SH-SY5Y (cell line): ENCODE data around the gene KIF21A.

Experiments
- GATA2 ChIP-seq: IDR thresholded peaks from 2 replicates; pipeline ENCODE4 v1.6.1; 2011; ENCODE audit warnings: mild to moderate bottlenecking, low read depth, low read length
- GATA3 ChIP-seq: IDR thresholded peaks from 2 replicates; pipeline ENCODE4 v1.6.1; 2011; ENCODE audit warnings: low read depth, mild to moderate bottlenecking, low read length, moderate library complexity

KIF21A gene

DNA sequence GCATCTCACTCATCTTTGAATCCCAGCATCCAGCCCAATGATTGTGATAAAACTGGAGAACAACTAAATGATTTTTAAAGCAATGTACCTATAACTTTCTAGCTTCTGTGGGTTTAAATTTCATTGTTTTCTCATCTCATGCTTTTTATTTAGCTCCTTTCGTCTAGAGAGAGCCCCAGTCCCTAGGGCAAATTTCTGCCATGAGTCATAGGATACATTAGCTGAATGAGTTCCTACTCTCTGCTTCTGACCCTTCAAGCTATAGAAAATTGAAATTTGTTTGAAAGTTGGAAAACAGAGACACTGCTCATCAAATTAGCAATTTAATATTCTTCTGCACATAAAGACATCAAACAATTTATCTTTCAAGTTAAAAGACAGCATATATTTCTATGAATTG is 113.9 kb downstream of the KIF21A start:
- TF ChIP-seq GATA2: no peak
- TF ChIP-seq GATA3: no peak

DNA sequence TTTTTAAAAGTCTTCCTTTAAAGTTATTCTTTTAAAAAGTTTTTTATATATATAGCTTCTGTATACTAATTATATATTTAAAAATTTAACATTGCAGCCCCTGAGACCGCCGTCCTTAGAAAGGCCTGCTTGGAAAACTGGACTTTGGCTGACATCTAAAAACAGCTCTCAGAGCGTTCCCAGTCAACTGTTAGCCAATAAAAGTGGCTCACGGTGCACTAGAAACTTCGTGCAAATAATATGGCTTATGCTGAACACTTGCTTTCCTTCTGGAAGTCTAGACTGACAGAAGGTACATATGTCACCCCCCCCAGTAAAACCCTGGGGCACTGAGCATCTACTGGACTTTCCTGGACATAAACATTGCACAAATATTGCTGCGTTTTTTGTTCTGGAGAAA is 115.0 kb downstream of the KIF21A start:
- TF ChIP-seq GATA2: no peak
- no peak for TF ChIP-seq GATA3

DNA sequence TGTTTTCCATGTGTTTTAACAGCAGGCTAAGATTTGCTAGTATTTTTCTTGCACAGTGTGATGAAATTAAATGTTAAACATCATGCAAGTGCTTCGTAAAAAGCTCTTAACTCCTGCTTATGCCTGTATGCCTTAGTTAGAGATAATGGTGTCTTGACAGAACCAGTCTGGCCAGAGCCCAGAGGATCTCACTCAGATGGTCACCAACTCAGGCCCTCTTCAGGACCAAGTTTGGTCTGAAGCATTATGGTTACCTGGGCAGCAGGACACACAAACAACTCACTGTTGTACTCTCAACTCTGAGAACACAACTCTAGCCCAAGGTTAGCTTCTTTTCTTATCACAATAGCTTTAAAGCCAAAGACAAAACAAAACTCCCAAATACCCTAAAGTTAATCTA is 115.4 kb downstream of the KIF21A start:
- TF ChIP-seq GATA3 (no peak), GATA2 (no peak)

DNA sequence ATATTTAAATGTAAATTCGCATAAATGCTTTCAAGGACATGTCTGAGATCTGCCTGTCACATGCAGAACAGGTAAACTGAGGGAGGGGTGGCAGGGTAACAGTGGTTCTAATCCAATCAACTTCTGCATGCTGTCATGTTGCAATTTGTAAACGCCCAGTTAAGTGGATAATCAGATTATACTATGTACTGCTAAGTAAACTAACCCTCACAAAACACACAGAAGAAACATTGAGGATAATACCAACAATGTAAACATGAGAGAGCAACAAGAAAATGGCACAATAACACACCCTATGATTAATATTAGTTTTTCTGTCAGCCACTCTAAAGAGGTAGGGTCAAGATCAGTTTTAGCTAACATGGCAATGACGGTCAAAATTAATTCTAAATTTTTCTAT is 123.7 kb downstream of the KIF21A start:
- TF ChIP-seq GATA3 (no peak), GATA2 (no peak)

DNA sequence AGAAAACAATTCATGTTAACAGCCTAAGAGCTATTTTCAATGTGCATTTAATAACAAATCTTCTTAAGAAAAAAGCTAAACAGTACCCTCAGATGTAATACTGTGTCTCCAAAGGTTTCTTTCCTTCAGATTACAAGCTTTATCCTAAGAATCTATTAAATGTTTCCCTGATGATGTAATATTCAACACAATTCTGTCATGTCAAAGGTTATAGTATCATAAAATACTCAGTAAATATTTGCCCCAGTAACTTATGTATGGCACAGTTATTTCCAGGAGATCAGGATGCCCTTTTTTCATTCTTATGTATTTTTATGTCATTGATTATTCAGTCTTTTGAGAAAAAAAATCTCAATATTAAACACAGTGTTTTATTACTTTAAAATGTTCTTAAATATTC is 128.4 kb downstream of the KIF21A start:
- no peak for TF ChIP-seq GATA2
- TF ChIP-seq GATA3: no peak

GRCh38 chr12:39309516-39309915 is 133.4 kb downstream of the KIF21A start:
- TF ChIP-seq GATA3 (no peak), GATA2 (no peak)

DNA sequence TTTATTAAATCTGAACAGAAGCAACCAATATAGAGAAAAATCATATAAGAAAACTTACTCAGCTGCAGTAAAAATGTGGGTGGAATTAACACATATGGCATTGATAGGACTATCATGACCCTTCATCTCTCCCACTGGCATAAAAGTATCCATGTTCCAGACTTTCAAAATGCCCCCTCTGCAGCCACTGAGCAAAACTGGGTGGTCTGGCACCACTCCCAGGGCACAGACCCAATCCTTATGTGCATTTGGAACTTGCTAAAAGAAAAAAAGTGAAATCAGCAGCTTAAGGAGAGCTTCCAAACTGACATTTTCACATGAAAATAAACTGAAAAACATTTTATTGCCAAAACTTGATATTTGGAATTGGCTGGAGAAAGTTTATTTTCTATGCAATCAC is 141.5 kb downstream of the KIF21A start:
- TF ChIP-seq GATA2: peak; percentile 69
- peak; percentile 55 for TF ChIP-seq GATA3

- TF ChIP-seq GATA3: no peak
- TF ChIP-seq GATA2: no peak
Observed at GRCh38 chr12:39300799-39301198, 142.1 kb downstream of the KIF21A start.

- TF ChIP-seq GATA2 (no peak; the same call in 1 of the 2 replicates), GATA3 (no peak)
Observed at GRCh38 chr12:39297891-39298290, 145.0 kb downstream of the KIF21A start.

DNA sequence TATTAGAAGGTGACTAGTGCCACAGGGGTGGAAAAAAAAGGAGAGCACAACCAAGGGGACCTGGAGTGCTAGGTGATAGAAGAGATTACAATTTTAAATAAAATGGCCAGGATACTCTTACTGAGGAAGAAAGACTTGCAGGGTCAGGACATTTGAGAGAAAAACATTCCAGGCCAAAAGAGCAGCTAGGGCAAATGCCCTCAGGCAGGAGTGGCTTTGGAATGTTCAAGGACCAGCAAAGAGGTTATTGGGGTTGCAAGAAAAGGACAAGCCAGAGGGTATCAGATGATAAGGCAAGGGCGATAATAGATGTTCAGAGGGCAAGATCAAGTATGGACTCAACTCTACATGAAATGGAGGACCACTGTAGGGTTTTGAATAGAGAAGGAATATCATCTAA is 146.4 kb downstream of the KIF21A start:
- TF ChIP-seq GATA3 (no peak), GATA2 (no peak)

DNA sequence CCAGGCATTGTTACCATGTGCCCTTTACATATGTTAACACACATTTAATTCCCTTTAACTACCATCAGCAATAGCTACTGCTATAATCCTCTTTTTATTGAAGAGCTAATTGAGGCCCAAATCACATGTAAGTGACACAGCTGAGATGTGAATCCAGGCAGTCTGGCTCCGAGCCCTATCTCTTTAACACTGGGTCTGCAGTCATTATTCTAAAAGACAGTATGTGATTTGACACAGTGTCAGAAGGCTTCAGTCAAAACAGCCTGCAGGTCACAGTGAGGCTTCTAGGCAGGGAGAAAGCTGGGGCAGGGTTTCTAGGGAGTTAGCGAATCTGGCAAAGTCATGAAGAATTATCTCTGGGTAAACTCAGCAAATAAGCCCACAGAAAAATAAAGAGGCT is 148.2 kb downstream of the KIF21A start:
- TF ChIP-seq GATA3 (no peak), GATA2 (no peak)

GRCh38 chr12:39292125-39292630 is 150.7 kb downstream of the KIF21A start:
- no peak for TF ChIP-seq GATA2
- TF ChIP-seq GATA3: no peak

GRCh38 chr12:39287817-39288216 is 155.1 kb downstream of the KIF21A start:
- no peak for TF ChIP-seq GATA2
- no peak for TF ChIP-seq GATA3

GRCh38 chr12:39287409-39287808 is 155.5 kb downstream of the KIF21A start:
- peak; percentile 59; the same call in 1 of the 2 replicates for TF ChIP-seq GATA3
- TF ChIP-seq GATA2: peak; percentile 31

GRCh38 chr12:39278426-39278825 is 164.5 kb downstream of the KIF21A start:
- TF ChIP-seq GATA3 (no peak), GATA2 (no peak)

DNA sequence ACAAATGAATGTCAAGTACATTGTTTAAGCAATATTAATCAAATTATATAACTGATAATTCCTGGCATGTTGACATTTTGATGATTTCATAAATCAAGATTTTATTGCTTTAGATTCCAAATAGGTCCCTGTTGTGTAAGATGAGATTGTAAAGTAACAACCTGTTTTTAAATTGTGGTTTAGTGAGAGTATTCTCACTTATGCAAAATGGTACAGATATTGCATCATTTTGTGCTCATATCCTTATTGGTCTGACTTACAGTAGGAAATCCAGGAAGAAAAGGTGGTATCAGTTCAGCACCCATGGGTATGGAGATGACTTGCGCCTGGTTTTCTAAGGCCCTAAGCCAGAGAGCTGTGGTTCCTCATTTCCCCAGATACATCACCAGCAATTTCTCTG is 165.5 kb downstream of the KIF21A start:
- TF ChIP-seq GATA3 (no peak), GATA2 (no peak)

DNA sequence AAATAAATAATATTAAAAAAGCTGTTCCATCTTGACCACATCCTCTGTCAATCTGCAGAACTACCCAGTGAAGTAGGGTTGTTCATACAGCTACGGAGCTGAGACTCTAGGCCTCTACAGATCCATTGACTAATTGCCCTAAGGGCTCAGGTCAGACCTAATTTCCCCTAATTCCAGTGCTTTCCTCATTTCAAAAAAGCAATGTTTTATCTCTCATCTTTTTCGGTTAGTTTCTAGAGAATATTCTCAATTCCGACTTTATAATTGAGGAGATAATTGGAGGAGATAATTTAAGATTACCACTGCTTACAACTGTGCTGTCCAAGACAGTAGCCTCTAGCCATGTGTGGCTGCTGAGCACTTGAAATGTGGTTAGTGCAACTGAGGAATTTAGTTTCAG is 167.1 kb downstream of the KIF21A start:
- TF ChIP-seq GATA2 (no peak), GATA3 (no peak)

- TF ChIP-seq GATA3: 0 out of 2 replicates have a peak, but pooled peaks have one; percentile 29
- peak; percentile 74 for TF ChIP-seq GATA2
Observed at GRCh38 chr12:39272871-39273655, 169.9 kb downstream of the KIF21A start.
